ENCODE results near the gene TIAL1. TPM values are rescaled to one million over a fixed set of nuclear protein-coding genes. Genes with fewer than 3 reads are reported as not detected.

The TIAL1 gene
- total and polyA plus RNA-seq, 2 of the 13 experiments (the other 11 are each of a cell fraction or from before 2014, with no cell fraction given): 31.5 to 148 TPM

DNA sequence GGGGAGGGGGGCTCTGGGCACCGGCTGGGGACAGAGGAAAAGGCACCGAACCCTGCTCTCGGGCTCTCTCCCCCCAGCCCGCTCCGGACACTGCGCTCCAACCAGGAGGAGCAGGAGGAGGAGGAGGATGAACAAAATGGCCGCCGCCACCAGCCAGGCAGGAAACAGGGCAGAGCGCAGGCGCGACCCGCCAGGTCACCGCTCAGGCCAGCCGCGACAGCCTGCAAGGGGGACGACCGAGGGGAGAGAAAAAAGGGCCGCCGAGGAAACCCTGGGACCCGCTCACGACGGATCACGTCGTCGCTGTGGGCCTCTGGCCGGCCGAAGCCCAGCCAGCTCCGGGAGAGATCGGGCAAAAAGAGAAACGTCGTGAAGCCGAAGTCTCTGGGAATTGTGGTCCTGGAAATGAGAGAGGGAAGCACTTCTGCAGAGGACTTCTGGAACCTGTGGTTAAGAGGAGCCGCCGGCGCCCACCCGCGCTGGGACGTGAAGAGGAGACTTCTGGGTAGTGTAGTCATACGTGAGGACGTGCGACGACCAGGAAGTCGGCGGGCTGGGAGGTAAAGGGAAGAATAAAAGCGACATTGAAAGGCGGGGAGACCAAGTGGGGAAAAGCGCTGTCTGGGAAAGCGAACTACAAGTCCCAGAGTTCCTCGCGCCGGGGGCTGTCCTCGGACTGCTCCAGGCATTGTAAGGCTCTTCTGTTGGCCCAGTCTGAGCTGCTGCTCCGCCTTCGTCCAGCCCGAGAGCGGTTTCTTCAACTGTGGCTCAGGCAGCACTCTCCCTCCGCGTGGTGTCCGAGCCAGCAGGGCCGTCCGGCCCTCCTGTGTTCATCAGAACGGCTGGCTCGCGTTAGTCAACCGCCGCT lies at the start of gene TIAL1 (continued):
- TF ChIP-seq, protein P1, sequence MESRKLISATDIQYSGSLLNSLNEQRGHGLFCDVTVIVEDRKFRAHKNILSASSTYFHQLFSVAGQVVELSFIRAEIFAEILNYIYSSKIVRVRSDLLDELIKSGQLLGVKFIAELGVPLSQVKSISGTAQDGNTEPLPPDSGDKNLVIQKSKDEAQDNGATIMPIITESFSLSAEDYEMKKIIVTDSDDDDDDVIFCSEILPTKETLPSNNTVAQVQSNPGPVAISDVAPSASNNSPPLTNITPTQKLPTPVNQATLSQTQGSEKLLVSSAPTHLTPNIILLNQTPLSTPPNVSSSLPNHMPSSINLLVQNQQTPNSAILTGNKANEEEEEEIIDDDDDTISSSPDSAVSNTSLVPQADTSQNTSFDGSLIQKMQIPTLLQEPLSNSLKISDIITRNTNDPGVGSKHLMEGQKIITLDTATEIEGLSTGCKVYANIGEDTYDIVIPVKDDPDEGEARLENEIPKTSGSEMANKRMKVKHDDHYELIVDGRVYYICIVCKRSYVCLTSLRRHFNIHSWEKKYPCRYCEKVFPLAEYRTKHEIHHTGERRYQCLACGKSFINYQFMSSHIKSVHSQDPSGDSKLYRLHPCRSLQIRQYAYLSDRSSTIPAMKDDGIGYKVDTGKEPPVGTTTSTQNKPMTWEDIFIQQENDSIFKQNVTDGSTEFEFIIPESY (CRISPR knock-in tag; IDR thresholded peaks at IDR 0.05): no peak
- TF ChIP-seq GATAD1 (CRISPR knock-in tag; IDR thresholded peaks at IDR 0.05) (peak; percentile 79), ZNF605 (CRISPR knock-in tag; IDR thresholded peaks at IDR 0.05) (peak; percentile 86), ZNF143 (CRISPR knock-in tag; IDR thresholded peaks at IDR 0.05) (peak; percentile 97), RAD21 (CRISPR knock-in tag; IDR thresholded peaks at IDR 0.05) (no peak; the same call in 1 of the 2 replicates), HMG20A (CRISPR knock-in tag; IDR thresholded peaks at IDR 0.05; ENCODE audit: borderline replicate concordance) (no peak), TP53 (CRISPR knock-in tag; conservative IDR thresholded peaks at IDR 0.05) (no peak), ZNF75D (CRISPR knock-in tag; IDR thresholded peaks at IDR 0.05; ENCODE audit: borderline replicate concordance) (no peak), MTF1 (CRISPR knock-in tag; IDR thresholded peaks at IDR 0.05) (no peak), MTF2 (CRISPR knock-in tag; IDR thresholded peaks at IDR 0.05; ENCODE audit: borderline replicate concordance) (0 out of 2 replicates have a peak, but pooled peaks have one; percentile 44), NAIF1 (CRISPR knock-in tag; IDR thresholded peaks at IDR 0.05; ENCODE audit: borderline replicate concordance) (0 out of 2 replicates have a peak, but pooled peaks have one; percentile 52), AKAP8 (CRISPR knock-in tag; IDR thresholded peaks at IDR 0.05) (no peak), RFX3 (CRISPR knock-in tag; IDR thresholded peaks at IDR 0.05) (no peak)
- TF ChIP-seq, protein P2, sequence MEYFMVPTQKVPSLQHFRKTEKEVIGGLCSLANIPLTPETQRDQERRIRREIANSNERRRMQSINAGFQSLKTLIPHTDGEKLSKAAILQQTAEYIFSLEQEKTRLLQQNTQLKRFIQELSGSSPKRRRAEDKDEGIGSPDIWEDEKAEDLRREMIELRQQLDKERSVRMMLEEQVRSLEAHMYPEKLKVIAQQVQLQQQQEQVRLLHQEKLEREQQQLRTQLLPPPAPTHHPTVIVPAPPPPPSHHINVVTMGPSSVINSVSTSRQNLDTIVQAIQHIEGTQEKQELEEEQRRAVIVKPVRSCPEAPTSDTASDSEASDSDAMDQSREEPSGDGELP (IDR thresholded peaks at IDR 0.05; ENCODE audit: borderline replicate concordance, low read depth): no peak
- TF ChIP-seq, protein P3, sequence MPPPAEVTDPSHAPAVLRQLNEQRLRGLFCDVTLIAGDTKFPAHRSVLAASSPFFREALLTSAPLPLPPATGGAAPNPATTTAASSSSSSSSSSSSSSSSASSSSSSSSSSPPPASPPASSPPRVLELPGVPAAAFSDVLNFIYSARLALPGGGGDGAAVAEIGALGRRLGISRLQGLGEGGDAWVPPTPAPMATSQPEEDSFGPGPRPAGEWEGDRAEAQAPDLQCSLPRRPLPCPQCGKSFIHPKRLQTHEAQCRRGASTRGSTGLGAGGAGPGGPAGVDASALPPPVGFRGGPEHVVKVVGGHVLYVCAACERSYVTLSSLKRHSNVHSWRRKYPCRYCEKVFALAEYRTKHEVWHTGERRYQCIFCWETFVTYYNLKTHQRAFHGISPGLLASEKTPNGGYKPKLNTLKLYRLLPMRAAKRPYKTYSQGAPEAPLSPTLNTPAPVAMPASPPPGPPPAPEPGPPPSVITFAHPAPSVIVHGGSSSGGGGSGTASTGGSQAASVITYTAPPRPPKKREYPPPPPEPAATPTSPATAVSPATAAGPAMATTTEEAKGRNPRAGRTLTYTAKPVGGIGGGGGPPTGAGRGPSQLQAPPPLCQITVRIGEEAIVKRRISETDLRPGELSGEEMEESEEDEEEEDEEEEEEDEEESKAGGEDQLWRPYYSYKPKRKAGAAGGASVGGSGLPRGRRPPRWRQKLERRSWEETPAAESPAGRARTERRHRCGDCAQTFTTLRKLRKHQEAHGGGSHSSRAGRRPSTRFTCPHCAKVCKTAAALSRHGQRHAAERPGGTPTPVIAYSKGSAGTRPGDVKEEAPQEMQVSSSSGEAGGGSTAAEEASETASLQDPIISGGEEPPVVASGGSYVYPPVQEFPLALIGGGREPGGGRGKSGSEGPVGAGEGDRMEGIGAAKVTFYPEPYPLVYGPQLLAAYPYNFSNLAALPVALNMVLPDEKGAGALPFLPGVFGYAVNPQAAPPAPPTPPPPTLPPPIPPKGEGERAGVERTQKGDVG (CRISPR knock-in tag; IDR thresholded peaks at IDR 0.05; ENCODE audit: borderline replicate concordance): no peak; the same call in 1 of the 2 replicates
- TF ChIP-seq, protein P4, sequence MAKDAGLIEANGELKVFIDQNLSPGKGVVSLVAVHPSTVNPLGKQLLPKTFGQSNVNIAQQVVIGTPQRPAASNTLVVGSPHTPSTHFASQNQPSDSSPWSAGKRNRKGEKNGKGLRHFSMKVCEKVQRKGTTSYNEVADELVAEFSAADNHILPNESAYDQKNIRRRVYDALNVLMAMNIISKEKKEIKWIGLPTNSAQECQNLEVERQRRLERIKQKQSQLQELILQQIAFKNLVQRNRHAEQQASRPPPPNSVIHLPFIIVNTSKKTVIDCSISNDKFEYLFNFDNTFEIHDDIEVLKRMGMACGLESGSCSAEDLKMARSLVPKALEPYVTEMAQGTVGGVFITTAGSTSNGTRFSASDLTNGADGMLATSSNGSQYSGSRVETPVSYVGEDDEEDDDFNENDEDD (CRISPR knock-in tag; IDR thresholded peaks at IDR 0.05; ENCODE audit: borderline replicate concordance): peak; percentile 97
- TF ChIP-seq, protein P5, sequence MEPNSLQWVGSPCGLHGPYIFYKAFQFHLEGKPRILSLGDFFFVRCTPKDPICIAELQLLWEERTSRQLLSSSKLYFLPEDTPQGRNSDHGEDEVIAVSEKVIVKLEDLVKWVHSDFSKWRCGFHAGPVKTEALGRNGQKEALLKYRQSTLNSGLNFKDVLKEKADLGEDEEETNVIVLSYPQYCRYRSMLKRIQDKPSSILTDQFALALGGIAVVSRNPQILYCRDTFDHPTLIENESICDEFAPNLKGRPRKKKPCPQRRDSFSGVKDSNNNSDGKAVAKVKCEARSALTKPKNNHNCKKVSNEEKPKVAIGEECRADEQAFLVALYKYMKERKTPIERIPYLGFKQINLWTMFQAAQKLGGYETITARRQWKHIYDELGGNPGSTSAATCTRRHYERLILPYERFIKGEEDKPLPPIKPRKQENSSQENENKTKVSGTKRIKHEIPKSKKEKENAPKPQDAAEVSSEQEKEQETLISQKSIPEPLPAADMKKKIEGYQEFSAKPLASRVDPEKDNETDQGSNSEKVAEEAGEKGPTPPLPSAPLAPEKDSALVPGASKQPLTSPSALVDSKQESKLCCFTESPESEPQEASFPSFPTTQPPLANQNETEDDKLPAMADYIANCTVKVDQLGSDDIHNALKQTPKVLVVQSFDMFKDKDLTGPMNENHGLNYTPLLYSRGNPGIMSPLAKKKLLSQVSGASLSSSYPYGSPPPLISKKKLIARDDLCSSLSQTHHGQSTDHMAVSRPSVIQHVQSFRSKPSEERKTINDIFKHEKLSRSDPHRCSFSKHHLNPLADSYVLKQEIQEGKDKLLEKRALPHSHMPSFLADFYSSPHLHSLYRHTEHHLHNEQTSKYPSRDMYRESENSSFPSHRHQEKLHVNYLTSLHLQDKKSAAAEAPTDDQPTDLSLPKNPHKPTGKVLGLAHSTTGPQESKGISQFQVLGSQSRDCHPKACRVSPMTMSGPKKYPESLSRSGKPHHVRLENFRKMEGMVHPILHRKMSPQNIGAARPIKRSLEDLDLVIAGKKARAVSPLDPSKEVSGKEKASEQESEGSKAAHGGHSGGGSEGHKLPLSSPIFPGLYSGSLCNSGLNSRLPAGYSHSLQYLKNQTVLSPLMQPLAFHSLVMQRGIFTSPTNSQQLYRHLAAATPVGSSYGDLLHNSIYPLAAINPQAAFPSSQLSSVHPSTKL (CRISPR knock-in tag; IDR thresholded peaks at IDR 0.05): peak; percentile 54; the same call in 1 of the 2 replicates

Measured in HepG2 (cell line).